ENCODE measurements around the gene FGF1. TPM values are rescaled to one million over a fixed set of nuclear protein-coding genes. Genes with fewer than 3 reads are reported as not detected.

FGF1 gene
- total and polyA plus RNA-seq, 2 donors from 2014 or later = 2.1 to 89.7 TPM

GRCh38 chr5:142713121-142713706 is 27.3 kb upstream of the FGF1 start:
- Histone ChIP-seq H3K9ac (ENCODE audit: low read length in 3 of 3) (peak overlapping the region in 2 of 3 donors; percentile 79 to 83), H3K4me3 (ENCODE audit: low read length in 3 of 3) (peak overlapping the region; percentile 67 to 74 (median 71)), H3K4me1 (ENCODE audit: control insufficient read depth in 2 of 3, insufficient read depth in 2 of 3, low read depth in 1 of 3, low read length in 3 of 3) (peaks cover 0 to 10% (median 5%) of the 10 kb centered on the region in 3 donors), H3K27ac (ENCODE audit: low read depth in 2 of 2, low read length in 2 of 2) (peak overlapping the region; percentile 81 to 94), H3K9me3 (ENCODE audit: control insufficient read depth in 2 of 3, insufficient read depth in 1 of 3, low read length in 3 of 3) (no peaks in the 10 kb centered on the region), H3K27me3 (ENCODE audit: control insufficient read depth, insufficient read depth, low read length) (no peaks in the 10 kb centered on the region), H3K36me3 (ENCODE audit: control insufficient read depth in 2 of 3, insufficient read depth in 3 of 3, low read length in 3 of 3) (no peaks in the 10 kb centered on the region)
- FAIRE-seq (no peak), DNase-seq (peak; percentile 92 to 94 (median 93))
- intact Hi-C loops (cut with DNase I) = no loop called here
- TF ChIP-seq CTCF (IDR thresholded peaks at IDR 0.05; ENCODE audit: borderline replicate concordance, extremely low read depth, insufficient read depth) = peak; percentile 94

- H3K9ac ChIP-seq (ENCODE audit: low read length in 3 of 3) = no peak overlapping the region
- H3K36me3 ChIP-seq (ENCODE audit: control insufficient read depth in 2 of 3, insufficient read depth in 3 of 3, low read length in 3 of 3) = no peaks in the 10 kb centered on the region
- no peaks in the 10 kb centered on the region for H3K27me3 ChIP-seq (ENCODE audit: control insufficient read depth, insufficient read depth, low read length)
- H3K4me1 ChIP-seq (ENCODE audit: control insufficient read depth in 2 of 3, insufficient read depth in 2 of 3, low read depth in 1 of 3, low read length in 3 of 3) = peaks cover 2 to 10% (median 7%) of the 10 kb centered on the region in 3 donors
- DNase-seq = no peak
- H3K9me3 ChIP-seq (ENCODE audit: control insufficient read depth in 2 of 3, insufficient read depth in 1 of 3, low read length in 3 of 3) = no peaks in the 10 kb centered on the region
- no peak for TF ChIP-seq CTCF (IDR thresholded peaks at IDR 0.05; ENCODE audit: borderline replicate concordance, extremely low read depth, insufficient read depth)
- intact Hi-C loops (cut with DNase I) = loop anchor here (10.0 kb wide), 1 partner anchor 48 kb away; no protein-coding TSS in a partner anchor
- H3K4me3 ChIP-seq (ENCODE audit: low read length in 3 of 3) = no peak overlapping the region
- no peak for FAIRE-seq
- no peak overlapping the region for H3K27ac ChIP-seq (ENCODE audit: low read depth in 2 of 2, low read length in 2 of 2)
Observed at GRCh38 chr5:142703153-142703552, 17.3 kb upstream of the FGF1 start.

- no peak overlapping the region for H3K27ac ChIP-seq (ENCODE audit: low read depth in 2 of 2, low read length in 2 of 2)
- FAIRE-seq = no peak
- no peak overlapping the region for H3K4me3 ChIP-seq (ENCODE audit: low read length in 3 of 3)
- H3K36me3 ChIP-seq (ENCODE audit: control insufficient read depth in 2 of 3, insufficient read depth in 3 of 3, low read length in 3 of 3) = no peaks in the 10 kb centered on the region
- no peak overlapping the region for H3K9ac ChIP-seq (ENCODE audit: low read length in 3 of 3)
- H3K27me3 ChIP-seq (ENCODE audit: control insufficient read depth, insufficient read depth, low read length) = no peaks in the 10 kb centered on the region
- no peaks in the 10 kb centered on the region for H3K9me3 ChIP-seq (ENCODE audit: control insufficient read depth in 2 of 3, insufficient read depth in 1 of 3, low read length in 3 of 3)
- peaks cover 2 to 20% (median 16%) of the 10 kb centered on the region in 3 donors for H3K4me1 ChIP-seq (ENCODE audit: control insufficient read depth in 2 of 3, insufficient read depth in 2 of 3, low read depth in 1 of 3, low read length in 3 of 3)
- no peak for DNase-seq
- intact Hi-C loops (cut with DNase I) = loop anchor here (10.0 kb wide), 1 partner anchor 47 kb away; no protein-coding TSS in a partner anchor
- no peak for TF ChIP-seq CTCF (IDR thresholded peaks at IDR 0.05; ENCODE audit: borderline replicate concordance, extremely low read depth, insufficient read depth)
Observed at GRCh38 chr5:142701673-142702311, 15.9 kb upstream of the FGF1 start.
